Epithelial cell of esophagus (primary cell): ENCODE results near the gene APLF.

Source experiments
- DNase-seq: peaks from one replicate; pipeline ENCODE4 v3.0.0; 2010; ENCODE audit warnings: low read depth
- H3K4me3 ChIP-seq: 2 replicates; pipeline ENCODE4 v1.5.1; 2011; ENCODE audit warnings: mild to moderate bottlenecking, low read length, control low read depth
- CTCF ChIP-seq: IDR thresholded peaks from 2 replicates; pipeline ENCODE4 v1.5.1; 2011; ENCODE audit warnings: low read depth, mild to moderate bottlenecking, low read length, control low read depth, inconsistent platforms; ENCODE audit not compliant: insufficient read depth; ENCODE audit errors: missing control alignments

Gene APLF

GRCh38 chr2:68467077-68467960 is at the start of gene APLF, which contains the start of gene FBXO48:
TSS of gene APLF (plus strand) at chr2:68467585. CDS start at chr2:68467732, 147 bp downstream.
TSS of gene FBXO48 (minus strand) at chr2:68467294. CDS start at chr2:68465145, 2,149 bp downstream.
- peak within 1 kb of the TSS; percentile 82 for H3K4me3 ChIP-seq
- no peak for TF ChIP-seq CTCF
- DNase-seq, result peak; percentile 99

- H3K4me3 ChIP-seq, result no peak overlapping the region
- TF ChIP-seq CTCF, result no peak
- no peak for DNase-seq
Observed at GRCh38 chr2:68417926-68418325, 49.5 kb upstream of the APLF start.

- no peak overlapping the region for H3K4me3 ChIP-seq
- TF ChIP-seq CTCF, result no peak
- no peak for DNase-seq
Observed at GRCh38 chr2:68418419-68418818, 49.0 kb upstream of the APLF start.

GRCh38 chr2:68418855-68419254 is 48.5 kb upstream of the APLF start:
- DNase-seq, result no peak
- no peak for TF ChIP-seq CTCF
- no peak overlapping the region for H3K4me3 ChIP-seq

- H3K4me3 ChIP-seq, result no peak overlapping the region
- TF ChIP-seq CTCF, result no peak
- DNase-seq, result no peak
Observed at GRCh38 chr2:68420254-68420910, 47.0 kb upstream of the APLF start.

- no peak for DNase-seq
- H3K4me3 ChIP-seq, result no peak overlapping the region
- no peak for TF ChIP-seq CTCF
Observed at GRCh38 chr2:68423966-68424650, 43.3 kb upstream of the APLF start.
